ENCODE data around the gene AZGP1. TPM values are rescaled to one million over a fixed set of nuclear protein-coding genes. Genes with fewer than 3 reads are reported as not detected.

AZGP1 gene
- total and polyA plus RNA-seq, 2 of the 13 experiments (the other 11 are each of a cell fraction or from before 2014, with no cell fraction given), result 93.8 to 229 TPM

- TF ChIP-seq MZF1 (CRISPR knock-in tag; IDR thresholded peaks at IDR 0.05; ENCODE audit: borderline replicate concordance), result no peak
- TF ChIP-seq ZFAT (CRISPR knock-in tag; conservative IDR thresholded peaks at IDR 0.05), result no peak
- peak; percentile 50; the same call in 1 of the 2 replicates for TF ChIP-seq MIER2 (CRISPR knock-in tag; IDR thresholded peaks at IDR 0.05)
- 0 out of 2 replicates have a peak, but pooled peaks have one; percentile 81 for TF ChIP-seq PRDM10 (CRISPR knock-in tag; IDR thresholded peaks at IDR 0.05; ENCODE audit: low read depth)
- no peak for TF ChIP-seq ZNF235 (CRISPR knock-in tag; IDR thresholded peaks at IDR 0.05; ENCODE audit: borderline replicate concordance)
- no peak for TF ChIP-seq ZNF83 (CRISPR knock-in tag; IDR thresholded peaks at IDR 0.05; ENCODE audit: borderline replicate concordance)
- TF ChIP-seq ZSCAN30 (CRISPR knock-in tag; IDR thresholded peaks at IDR 0.05), result no peak
- no peak for TF ChIP-seq BRF2 (CRISPR knock-in tag; IDR thresholded peaks at IDR 0.05)
- TF ChIP-seq DPF2 (CRISPR knock-in tag; IDR thresholded peaks at IDR 0.05; ENCODE audit: borderline replicate concordance, low read depth), result peak; percentile 94; the same call in 1 of the 2 replicates
- TF ChIP-seq RBFOX2 (IDR thresholded peaks at IDR 0.05; ENCODE audit: low read depth, low read length), result peak; percentile 27; the same call in 1 of the 2 replicates
- TF ChIP-seq ZNF576 (CRISPR knock-in tag; IDR thresholded peaks at IDR 0.05), result no peak
- no peak for TF ChIP-seq SRF (IDR thresholded peaks at IDR 0.05; ENCODE audit: low read depth, low read length)
- TF ChIP-seq GFI1 (CRISPR knock-in tag; IDR thresholded peaks at IDR 0.05; ENCODE audit: borderline replicate concordance), result peak; percentile 88
- peak; percentile 89 for TF ChIP-seq ZMYM4 (CRISPR knock-in tag; IDR thresholded peaks at IDR 0.05)
- TF ChIP-seq SMC3 (IDR thresholded peaks at IDR 0.05; ENCODE audit: low read length), result peak; percentile 48; the same call in 1 of the 2 replicates
- 0 out of 2 replicates have a peak, but pooled peaks have one; percentile 43 for TF ChIP-seq ZNF547 (CRISPR knock-in tag; IDR thresholded peaks at IDR 0.05)
- TF ChIP-seq ZUFSP (CRISPR knock-in tag; IDR thresholded peaks at IDR 0.05; ENCODE audit: borderline replicate concordance), result no peak
- TF ChIP-seq KAT7 (CRISPR knock-in tag; IDR thresholded peaks at IDR 0.05; ENCODE audit: borderline replicate concordance), result no peak
These were observed 28.2 kb upstream of the AZGP1 start (continued) for GRCh38 chr7:100003711-100004661.

Data from HepG2 (cell line).